Colonic mucosa (tissue), 4 donors: Measurements from ENCODE around the gene CACNB4. TPM values are rescaled to one million over a fixed set of nuclear protein-coding genes. Genes with fewer than 3 reads are reported as not detected.
"Not testable (repeated sequence)": the region's sequence is repeated elsewhere in the genome, so short reads cannot be mapped to it uniquely, and the experiment has no call there.

Experiments used
- DNase-seq: peaks from one replicate; pipeline ENCODE4 v3.0.0-alpha.2; 2020
- H3K27ac ChIP-seq: fragments of 200-600 bp; one replicate; pipeline ENCODE4 v1.8.0; 2021
- H3K27me3 ChIP-seq: fragments of 200-600 bp; one replicate; pipeline ENCODE4 v1.8.0; 2021
- H3K36me3 ChIP-seq: fragments of 200-600 bp; one replicate; pipeline ENCODE4 v1.8.0; 2021
- H3K4me1 ChIP-seq: fragments of 200-600 bp; one replicate; pipeline ENCODE4 v1.8.0; 2021; ENCODE audit warnings: mild to moderate bottlenecking
- H3K4me3 ChIP-seq: fragments of 200-600 bp; one replicate; pipeline ENCODE4 v1.8.0; 2021
- H3K9ac ChIP-seq, 2 donors: one replicate each; pipeline ENCODE4 v1.7.0; 2013; ENCODE audit warnings: control low read depth in 2 of 2, low read depth in 2 of 2, low read length in 2 of 2
- H3K9me3 ChIP-seq: fragments of 200-600 bp; one replicate; pipeline ENCODE4 v1.8.0; 2021
- CTCF ChIP-seq: fragments of 200-600 bp; IDR thresholded peaks from one replicate; pipeline ENCODE4 v1.8.0; 2022; ENCODE audit warnings: antibody characterized with exemption, mild to moderate bottlenecking
- intact Hi-C: fragments of 100-400 bp; cut with DNase I; formaldehyde crosslinking; loops from one replicate; pipeline ENCODE4 v1.14.1; 2022
- total RNA-seq, 2 donors: library from RNA; stranded (reverse); fragmentation: NEBNext Ultra II Directional in 1 of 2; extraction: Animal tissue kit (Norgen Biotek cat#: 25700) in 1 of 2; gene quantifications; one replicate each; pipeline ENCODE4 v1.2.1, GENCODE V29; 2021
- donor health status: healthy.
- donor health status: DM: no; HTN: no; CAD: no.
- donor health status: DM: no; HTN: no; CAD: no.

CACNB4 gene
- total RNA-seq, 2 donors from 2014 or later: 0.44 to 1.0 TPM

GRCh38 chr2:152016181-152017120 is 82.4 kb downstream of the CACNB4 start:
- Histone ChIP-seq H3K9ac (no peak overlapping the region), H3K27me3 (no peaks in the 10 kb centered on the region), H3K9me3 (no peaks in the 10 kb centered on the region), H3K4me3 (no peak overlapping the region), H3K4me1 (no peaks in the 10 kb centered on the region), H3K27ac (no peak overlapping the region), H3K36me3 (no peaks in the 10 kb centered on the region)
- no peak for DNase-seq
- no peak for TF ChIP-seq CTCF
- intact Hi-C loops: no loop called here

- H3K9me3 ChIP-seq: no peaks in the 10 kb centered on the region
Observed at GRCh38 chr2:152015552-152015951, 83.3 kb downstream of the CACNB4 start.

GRCh38 chr2:152012697-152013096 is 86.1 kb downstream of the CACNB4 start:
- H3K9me3 ChIP-seq: no peaks in the 10 kb centered on the region
- H3K4me3 ChIP-seq: no peak overlapping the region
- no peak for TF ChIP-seq CTCF
- DNase-seq: no peak
- intact Hi-C loops: no loop called here
- H3K9ac ChIP-seq: no peak overlapping the region
- H3K27ac ChIP-seq: no peak overlapping the region
- H3K36me3 ChIP-seq: no peaks in the 10 kb centered on the region
- H3K4me1 ChIP-seq: no peaks in the 10 kb centered on the region
- no peaks in the 10 kb centered on the region for H3K27me3 ChIP-seq

More at GRCh38 chr2:152015552-152015951, 83.3 kb downstream of the CACNB4 start:
- Histone ChIP-seq H3K36me3 (no peaks in the 10 kb centered on the region), H3K27me3 (no peaks in the 10 kb centered on the region), H3K4me1 (no peaks in the 10 kb centered on the region), H3K9ac (no peak overlapping the region), H3K4me3 (no peak overlapping the region), H3K27ac (no peak overlapping the region)
- TF ChIP-seq CTCF: no peak
- intact Hi-C loops: no loop called here
- no peak for DNase-seq

- Histone ChIP-seq H3K27ac (no peak overlapping the region), H3K9me3 (no peaks in the 10 kb centered on the region), H3K27me3 (no peaks in the 10 kb centered on the region), H3K4me1 (no peaks in the 10 kb centered on the region), H3K4me3 (no peak overlapping the region), H3K9ac (no peak overlapping the region), H3K36me3 (no peaks in the 10 kb centered on the region)
- intact Hi-C loops: no loop called here
- TF ChIP-seq CTCF: no peak
- no peak for DNase-seq
Observed at GRCh38 chr2:152011724-152012123, 87.1 kb downstream of the CACNB4 start.

- H3K9me3 ChIP-seq: no peaks in the 10 kb centered on the region
- no peak overlapping the region for H3K27ac ChIP-seq
- no peak for TF ChIP-seq CTCF
- intact Hi-C loops: no loop called here
- no peak overlapping the region for H3K4me3 ChIP-seq
- DNase-seq: no peak
- no peaks in the 10 kb centered on the region for H3K36me3 ChIP-seq
- no peaks in the 10 kb centered on the region for H3K4me1 ChIP-seq
- no peaks in the 10 kb centered on the region for H3K27me3 ChIP-seq
- H3K9ac ChIP-seq: no peak overlapping the region
Observed at GRCh38 chr2:152005607-152006006, 93.2 kb downstream of the CACNB4 start.

- DNase-seq, H3K4me1 ChIP-seq, H3K27me3 ChIP-seq, H3K4me3 ChIP-seq, H3K9me3 ChIP-seq, H3K36me3 ChIP-seq, intact Hi-C loops, H3K27ac ChIP-seq, H3K9ac ChIP-seq: not testable (repeated sequence)
Observed at GRCh38 chr2:152003283-152003682, 95.6 kb downstream of the CACNB4 start.
